GM18858 (cell line): Measurements from ENCODE around the gene ZMYM1.
"Not testable (repeated sequence)": the region's sequence is repeated elsewhere in the genome, so short reads cannot be mapped to it uniquely, and the experiment has no call there.

Experiments
- ATAC-seq: cut with Tn5 transposase; IDR thresholded peaks from one replicate; pipeline ENCODE4 v1.9.1; 2021; ENCODE audit not compliant: unreplicated experiment

Gene ZMYM1

DNA sequence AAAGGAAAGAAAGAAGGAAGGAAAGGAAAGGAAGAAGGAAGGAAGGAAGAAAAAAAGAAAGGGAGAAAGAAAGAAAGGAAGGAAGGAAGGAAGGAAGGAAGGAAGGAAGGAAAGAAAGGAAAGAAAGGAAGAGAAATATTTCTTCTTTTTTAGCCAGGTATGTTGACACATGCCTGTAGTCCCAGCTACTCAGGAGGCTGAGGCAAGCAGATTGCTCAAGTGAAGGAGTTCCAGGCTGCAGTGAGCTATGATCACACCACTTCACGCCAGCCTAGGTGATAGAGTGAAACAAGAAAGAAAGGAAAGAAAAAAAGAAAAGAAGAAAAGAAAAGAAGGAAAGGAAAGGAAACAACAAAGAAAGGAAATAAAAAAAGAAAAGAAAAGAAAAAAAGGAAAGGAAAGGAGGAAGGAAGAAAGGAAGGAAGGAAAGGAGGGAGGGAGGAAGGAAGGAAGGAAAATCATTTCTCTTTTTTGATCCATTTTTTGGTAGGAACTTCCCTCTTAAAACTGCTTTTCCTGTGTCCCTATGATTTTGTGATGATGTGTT is 5.8 kb upstream of the ZMYM1 start:
- no peak for ATAC-seq

DNA sequence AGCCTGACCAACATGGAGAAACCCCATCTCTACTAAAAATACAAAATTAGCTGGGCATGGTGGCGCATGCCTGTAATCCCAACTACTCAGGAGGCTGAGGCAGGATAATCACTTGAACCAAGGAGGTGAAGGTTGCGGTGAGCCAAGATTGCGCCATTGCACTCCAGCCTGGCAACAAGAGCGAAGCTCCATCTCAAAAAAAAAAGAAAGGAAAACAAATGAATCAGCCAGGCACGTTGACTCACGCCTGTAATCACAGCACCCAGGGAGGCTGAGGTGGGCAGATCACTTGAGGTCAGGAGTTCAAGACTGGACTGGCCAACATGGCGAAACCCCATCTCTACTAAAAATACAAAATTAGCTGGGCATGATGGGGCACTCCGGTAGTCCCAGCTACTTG is 2.8 kb upstream of the ZMYM1 start:
- ATAC-seq: not testable (repeated sequence)

DNA sequence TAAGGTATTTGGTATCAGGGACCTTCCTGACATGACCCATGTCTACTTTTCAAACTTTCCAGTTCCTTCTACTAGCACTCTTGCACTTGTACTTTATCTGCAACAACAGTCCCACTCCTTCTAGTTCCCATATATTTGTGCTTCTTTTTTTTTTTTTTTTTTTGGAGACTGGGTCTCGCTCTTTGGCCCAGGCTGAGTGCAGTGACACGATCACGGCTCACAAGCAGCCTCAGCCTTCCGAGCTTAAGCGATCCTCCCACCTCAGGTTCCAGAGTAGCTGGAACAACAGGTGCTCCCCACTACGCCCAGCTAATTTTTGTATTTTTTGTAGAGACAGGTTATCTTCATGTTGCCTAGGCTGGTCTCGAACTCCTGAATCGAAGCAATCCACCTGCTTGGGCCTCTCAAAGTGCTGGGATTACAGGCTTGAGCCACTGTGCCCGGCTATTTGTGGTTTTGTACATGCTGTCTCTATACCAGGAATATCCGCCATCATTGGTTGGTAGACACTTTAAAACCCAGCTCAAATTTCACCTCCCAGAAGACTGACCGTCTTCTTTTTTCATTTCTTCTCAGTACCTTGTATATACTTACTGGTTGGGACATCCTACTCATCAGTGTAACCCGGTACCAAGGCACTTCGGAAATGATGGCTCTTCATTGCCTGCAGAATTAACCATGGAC is 1.1 kb downstream of the ZMYM1 start:
- ATAC-seq: no peak

DNA sequence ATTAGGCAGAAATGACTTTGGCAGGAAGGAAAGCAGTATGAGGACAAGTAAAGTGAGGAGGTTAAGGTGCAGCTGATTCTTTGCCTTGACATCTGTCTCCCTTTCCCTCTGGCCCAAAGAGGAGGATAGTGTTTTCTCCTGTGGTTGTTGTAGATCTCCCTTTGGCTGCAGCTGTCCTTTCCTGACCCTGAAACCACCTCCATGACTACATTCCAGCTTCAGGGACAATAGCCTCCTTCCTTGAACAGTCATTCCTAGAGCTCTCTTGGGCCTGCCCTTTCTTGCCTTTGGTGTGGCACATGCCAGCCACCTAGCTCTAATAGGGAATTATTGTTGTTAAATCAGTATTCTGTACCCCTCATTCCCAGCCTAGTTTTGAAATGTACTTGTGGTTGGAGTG is 6.2 kb downstream of the ZMYM1 start:
- no peak for ATAC-seq

DNA sequence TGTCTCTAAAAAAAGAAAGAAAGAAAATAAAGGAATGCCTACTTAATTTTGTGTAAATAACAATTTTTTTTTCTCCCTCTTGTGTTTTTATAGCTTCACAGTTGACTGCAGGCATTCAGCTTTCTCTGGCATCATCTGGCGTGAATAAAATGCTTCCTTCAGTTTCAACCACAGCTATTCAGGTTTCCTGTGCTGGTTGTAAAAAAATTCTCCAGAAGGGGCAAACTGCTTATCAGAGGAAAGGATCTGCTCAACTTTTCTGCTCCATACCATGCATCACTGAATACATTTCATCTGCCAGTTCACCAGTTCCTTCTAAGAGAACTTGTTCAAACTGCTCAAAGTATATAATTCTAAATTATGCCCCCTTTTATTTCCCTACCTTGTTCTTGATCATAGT is 18.0 kb downstream of the ZMYM1 start:
- no peak for ATAC-seq

DNA sequence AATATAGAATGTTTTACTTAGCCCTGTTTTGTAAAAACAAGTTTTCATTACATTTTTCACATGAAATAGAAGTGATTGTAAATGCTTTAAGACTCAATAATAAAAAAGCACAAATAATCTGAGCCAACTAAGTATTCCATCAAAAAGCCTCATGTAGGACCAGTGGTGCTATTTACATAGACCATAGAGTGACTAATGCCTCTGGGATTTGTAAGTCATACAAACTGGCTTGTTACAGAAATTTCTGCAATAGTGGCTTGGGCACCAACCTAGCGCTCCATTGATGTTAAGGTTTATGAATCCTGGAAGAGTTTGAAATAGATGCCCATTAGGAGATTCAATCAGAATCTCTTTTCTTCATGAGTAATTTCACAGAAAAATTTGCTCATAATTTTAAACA is 31.9 kb downstream of the ZMYM1 start:
- no peak for ATAC-seq

DNA sequence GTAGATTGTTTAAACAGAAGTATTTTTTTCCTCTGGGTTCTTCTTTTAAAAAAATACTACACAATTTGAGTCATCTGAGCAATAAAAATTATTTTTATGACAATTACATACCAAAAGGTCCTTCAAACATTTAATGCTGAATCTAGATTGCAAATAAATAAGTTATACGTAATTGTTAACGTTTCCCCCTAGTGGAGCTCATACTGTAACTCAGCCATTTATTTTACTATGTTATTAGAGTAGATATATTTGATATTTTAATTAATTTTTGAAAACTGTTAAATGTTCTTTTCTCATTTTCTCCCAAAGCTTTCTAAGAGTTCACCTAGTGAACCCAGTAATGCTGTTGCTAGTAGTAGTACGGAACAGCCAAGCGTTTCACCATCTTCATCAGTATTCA is 33.5 kb downstream of the ZMYM1 start:
- ATAC-seq: no peak

DNA sequence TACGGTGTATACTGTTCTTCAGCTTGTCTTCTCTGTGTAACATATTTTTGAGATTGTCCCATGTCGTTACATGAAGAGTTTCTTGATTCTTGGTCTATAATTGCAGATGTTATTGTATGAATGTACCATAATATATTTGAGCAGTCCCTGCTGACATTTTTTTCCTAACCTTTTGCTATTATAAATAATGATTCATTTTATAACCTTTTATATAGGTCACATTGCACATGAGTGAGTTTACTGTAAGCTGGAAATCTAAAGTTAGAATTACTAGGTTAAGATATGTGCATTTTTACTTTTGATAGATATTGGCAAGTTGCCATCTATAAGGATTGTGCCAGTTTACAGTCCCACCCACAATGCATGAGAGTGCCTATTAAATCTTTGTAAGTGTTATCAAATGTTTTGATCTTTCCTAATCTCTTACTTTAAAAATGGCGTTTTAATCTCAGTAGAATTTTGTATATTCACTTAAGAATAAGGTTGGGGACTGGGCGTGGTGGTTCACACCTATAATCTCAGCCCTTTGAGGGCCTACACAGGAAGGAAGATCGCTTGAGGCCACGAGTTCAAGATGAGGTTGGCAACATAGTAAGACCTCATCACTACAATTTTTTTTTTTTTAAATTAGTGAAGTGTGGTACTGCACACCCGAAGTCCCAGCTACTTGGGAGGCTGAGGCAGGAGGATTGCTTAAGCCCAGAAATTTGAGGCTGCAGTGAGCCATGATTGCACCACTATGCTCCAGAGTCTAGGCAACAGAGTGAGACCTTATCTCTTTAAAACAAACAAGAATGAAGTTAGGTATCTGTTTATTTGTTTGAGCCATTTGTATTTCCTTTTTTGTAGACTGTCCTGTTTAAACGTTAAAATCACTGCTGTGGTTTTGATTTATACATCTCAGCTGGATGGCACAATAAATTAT is 36.5 kb downstream of the ZMYM1 start:
- no peak for ATAC-seq

DNA sequence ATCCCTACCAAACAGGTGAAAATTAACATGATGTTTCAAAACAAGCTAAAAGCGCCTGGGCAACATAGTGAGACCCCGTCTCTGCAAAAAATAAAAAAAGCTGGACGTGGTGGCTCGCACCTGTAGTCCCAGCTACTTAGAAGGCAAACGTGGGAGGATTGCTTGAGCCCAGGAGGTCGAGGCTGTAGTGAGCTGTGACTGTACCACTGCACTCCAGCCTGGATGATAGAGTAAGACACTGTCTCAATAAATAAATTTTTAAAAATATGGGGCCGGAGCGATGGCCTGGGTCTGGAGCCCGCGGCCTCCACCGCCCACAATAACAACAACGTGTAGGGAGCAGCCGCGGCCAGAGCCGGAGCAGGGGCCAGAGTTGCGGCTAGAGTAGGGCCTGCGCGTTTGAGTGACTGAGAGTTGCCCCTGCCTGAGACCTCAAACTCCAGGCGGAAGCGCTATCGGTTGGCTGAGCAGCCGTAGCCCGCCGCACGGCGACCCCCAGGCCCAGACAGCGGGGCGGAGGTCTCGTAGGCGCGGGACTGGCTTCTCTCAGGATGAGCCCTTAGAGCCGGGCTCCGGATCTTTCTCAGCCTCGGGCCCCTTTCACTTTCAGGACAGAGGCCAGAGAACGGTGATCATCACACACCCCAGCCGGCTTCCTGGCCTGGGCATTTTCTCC is 41.4 kb downstream of the ZMYM1 start:
- ATAC-seq: no peak

DNA sequence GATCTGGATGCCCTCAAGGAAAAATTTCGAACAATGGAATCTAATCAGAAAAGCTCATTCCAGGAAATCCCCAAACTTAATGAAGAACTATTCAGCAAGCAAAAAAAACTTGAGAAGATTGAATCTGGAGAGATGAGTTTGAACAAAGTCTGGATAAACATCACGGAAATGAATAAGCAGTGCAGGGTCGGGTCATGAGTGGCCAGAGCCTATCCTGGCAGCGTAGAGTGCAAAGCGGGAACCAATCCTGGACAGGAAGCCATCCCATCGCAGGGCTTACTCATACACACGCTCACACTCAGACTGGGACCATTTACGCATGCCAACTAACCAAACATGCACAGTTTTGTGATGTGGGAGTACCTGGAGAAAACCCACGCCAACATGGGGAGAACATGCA is 43.1 kb downstream of the ZMYM1 start:
- no peak for ATAC-seq

DNA sequence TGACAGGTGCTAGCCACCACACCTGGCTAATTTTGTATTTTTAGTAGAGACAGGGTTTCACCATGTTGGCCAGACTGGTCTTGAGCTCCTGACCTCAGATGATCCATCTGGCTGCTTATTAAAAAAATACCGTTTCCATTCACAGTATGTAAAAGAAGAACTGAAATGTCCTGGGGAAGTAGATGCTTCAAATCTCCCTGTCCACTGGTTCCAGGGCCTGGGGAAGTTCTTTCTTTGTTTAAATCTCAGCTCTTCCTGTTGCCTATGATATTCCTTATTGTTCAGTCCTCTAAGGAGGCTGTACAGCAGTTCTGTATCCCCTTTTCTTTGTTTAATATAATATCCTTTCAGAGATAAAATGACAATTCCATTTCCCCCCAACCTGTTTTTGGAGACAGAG is 47.4 kb downstream of the ZMYM1 start:
- no peak for ATAC-seq

DNA sequence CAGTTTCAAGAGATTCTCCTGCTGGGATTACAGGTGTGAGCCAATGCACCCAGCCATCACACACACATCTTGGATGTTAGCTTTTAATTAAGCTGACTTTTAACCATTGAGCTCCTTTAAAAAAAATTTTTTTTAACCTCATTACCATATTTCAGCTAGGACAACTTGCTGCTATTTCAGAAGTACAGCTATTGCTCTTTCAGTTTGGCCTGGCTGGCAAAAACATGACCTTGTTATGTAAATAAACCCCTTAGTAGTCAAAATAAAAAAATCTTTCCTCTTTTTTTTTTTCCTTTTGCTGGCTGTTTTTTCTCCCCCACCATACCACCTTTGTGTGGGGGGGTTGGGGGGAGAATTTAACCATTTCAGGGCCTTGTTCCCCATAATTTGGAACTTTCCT is 49.9 kb downstream of the ZMYM1 start:
- no peak for ATAC-seq

DNA sequence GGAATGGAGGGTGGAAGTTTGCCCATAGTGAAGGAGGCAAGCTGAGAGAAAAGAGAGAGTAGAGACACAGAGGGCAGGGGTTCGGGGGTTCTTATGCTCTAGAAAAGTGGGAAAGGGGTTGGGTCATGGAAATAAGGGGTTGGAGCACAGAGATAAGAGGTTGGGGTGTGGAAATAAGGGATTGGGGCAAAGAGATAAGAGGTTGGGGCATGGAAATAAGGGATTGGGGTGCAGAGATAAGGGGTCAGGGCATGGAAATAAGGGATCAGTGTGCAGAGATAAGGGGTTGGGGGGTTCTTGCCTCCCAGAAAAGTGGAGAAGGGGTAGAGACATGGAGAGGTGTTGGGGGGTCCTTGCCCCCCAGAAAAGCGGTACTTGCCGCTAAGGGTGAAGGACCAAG is 57.6 kb downstream of the ZMYM1 start:
- ATAC-seq: no peak

DNA sequence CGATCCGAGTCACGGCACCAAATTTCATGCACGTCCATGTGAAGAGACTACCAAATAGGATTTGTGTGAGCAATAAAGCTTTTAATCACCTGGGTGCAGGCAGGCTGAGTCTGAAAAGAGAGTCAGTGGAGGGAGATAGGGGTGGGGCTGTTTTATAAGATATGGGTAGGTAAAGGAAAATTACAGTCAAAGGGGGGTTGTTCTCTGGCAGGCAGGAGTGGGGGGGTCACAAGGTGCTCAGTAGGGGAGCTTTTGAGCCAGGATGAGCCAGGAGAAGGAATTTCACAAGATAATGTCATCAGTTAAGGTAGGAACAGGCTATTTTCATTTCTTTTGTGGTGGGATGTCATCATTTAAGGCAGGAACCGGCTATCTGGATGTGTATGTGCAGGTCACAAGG is 58.4 kb downstream of the ZMYM1 start:
- ATAC-seq: not testable (repeated sequence)

DNA sequence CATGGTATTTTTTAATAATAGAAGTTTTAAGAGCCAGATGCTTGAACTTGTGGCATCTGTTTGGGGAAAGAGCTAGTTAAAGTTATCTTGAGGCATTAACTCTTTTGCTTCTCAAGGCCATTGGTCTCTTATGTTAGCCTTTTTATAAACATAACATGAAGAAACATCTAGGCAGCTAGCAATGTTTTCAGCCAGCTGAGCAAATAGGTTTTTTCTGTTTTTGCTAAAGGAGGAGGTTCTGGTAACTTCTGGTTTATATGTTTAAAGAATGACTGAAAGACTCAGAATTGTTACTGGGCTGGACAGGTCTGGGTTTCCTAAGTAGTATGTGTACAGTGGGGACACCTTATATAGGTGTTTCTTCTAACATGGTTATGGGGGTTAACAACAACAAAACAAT is 63.1 kb downstream of the ZMYM1 start:
- ATAC-seq: not testable (repeated sequence)

DNA sequence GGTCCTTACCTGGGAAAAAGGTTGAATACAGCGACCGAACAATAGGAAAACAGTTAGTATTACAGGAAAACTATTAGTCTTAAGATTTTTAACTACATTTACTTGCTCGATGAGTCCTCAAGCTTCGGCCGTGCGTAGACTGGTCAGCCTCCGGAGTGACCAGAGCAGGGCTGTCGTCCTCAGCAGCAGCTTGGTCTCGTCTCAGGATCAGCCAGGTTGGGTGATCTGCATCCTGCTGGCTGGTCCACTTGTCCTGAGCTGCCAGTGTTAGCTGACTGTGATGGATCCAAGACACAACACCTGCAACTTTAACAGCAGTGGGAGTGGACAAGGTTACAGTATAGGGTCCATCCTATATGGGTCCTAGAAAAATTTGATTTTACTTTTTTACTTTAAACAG is 63.5 kb downstream of the ZMYM1 start:
- not testable (repeated sequence) for ATAC-seq

DNA sequence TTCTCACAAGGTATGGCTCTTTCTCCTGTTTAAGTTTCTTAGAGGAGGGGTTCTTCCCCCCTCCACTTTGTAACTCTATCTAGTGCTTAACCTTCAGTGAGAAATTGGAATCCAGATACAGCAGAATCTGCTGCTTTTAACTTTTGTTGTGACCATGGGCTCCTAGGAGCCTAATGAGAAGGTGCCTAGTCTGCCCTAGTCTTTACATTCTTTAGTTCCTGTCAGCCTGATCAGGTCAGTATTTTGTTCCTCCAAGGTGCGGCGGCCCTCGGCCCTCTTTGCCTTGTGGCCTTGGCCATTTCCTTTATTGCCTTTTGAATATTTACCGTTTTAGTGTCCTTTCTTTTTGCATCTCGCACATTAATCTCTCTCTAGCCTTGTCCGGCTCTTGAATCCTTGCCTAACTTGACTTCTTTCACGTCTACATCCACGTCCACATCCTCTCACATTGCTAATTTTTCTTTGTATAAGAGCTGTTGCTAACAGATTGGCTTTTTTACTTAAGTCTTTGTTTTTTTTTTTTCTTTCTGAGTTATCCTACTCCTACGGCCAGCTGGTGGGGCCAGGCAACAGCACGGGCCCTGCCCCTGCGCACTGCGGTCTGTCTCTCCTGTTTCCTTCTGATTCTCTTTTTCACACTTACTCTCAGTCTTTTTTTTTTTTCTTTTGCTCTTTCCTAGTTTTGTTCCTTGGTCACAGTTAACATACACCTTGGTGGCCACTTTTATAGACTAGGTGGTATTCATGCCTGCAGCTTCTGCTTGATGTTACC is 64.7 kb downstream of the ZMYM1 start:
- no peak for ATAC-seq

DNA sequence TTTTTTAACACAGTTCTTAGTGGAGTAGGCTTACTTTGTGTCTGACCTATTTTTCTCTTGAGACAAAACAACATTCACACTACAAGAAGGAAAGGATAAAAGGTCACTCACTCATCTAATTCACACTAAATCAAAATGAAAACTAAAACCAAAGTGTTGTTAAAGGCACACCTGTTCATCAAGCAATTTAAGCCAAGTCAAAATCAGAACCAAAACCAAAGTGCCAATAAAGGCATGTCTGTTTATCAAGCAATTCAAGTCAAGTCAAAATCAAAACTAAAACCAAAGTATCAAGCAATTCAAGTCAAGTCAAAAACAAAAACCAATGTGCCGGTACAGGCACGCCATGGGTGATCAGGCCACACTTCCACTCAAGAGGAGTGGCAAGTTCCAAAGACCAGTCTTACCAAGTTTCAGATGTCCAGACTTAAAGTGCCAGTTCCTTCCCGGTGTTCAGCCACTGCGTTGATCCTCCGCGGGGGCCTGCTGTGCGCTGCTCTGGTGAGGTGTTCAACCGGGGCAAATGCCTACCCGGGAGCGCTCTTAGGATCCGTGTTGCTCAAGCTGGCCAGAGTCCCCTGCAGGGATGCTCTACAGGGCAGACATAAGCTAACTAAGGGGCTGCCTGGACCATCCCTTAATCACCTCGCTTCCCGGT is 66.8 kb downstream of the ZMYM1 start:
- ATAC-seq: not testable (repeated sequence)

DNA sequence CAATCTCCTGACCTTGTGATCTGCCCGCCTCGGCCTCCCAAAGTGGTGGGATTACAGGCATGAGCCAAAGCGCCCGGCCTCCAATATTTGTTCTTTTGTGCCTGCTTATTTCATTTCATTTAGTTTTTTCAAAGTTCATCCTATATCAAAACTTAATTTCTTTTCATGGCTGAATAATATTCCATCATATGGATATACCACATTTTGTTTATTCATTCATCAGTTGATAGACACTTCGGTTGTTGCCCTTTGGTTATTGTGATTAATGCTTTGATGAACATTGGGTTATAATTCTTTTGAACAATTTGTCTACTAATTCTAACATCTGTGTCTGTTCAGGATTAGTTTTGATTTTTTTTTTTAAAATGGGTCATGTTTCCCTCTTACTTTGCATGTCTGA is 72.0 kb downstream of the ZMYM1 start:
- no peak for ATAC-seq

DNA sequence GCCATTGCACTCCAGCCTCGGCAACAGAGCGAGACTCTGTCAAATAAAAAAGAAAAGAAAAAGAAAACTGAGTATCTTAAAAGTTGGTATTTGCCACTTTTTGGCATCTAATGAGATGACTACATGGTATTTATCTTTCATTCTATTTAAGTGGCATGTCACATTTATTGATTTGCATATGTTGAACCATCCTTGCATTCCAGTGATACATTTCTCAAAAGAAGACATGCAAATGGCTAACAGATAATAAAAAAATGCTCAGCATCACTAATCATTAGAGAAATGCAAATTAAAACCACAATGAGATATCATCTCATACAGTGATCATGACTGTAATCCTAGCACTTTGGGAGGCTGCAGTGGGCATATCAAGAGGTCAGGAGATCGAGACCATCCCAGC is 85.7 kb downstream of the ZMYM1 start:
- no peak for ATAC-seq
